Stimulated activated CD4-positive, alpha-beta T cell treated with anti-CD3 and anti-CD28 coated beads, TNF-alpha, amount 100 ng/mL, for 4 hours (primary cell): ENCODE results near the gene WDR27.
"Not testable (repeated sequence)": the region's sequence is repeated elsewhere in the genome, so short reads cannot be mapped to it uniquely, and the experiment has no call there.

ENCODE experiments used
- DNase-seq, 3 experiments: peaks; one replicate each; pipeline ENCODE4 v3.0.0-alpha.2; 2020; ENCODE audit warnings: low read depth in 3 of 3

Gene WDR27

GRCh38 chr6:169479783-169480495, 221.9 kb downstream of the WDR27 start:
- no peak for DNase-seq

- DNase-seq = no peak
These were observed 227.5 kb downstream of the WDR27 start for GRCh38 chr6:169474362-169474761.

DNA sequence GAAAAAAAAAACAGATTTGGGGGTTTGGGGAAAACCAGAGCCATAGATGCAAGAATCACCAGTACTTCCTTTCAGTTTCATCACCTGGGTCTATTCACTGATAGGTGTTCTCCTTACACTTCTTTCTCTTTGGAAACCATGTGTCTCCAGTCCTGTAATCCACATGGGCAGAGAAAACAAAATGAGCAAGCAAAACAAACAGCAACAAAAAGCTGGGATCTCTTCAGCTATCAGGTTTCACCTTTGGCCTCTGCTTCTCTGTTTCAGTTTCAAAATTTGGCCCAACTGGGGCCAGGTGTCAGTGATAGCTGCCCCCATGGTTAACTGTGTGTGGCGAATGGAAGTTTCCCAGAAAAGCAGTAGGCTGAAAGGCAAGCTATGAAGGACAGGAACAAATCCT, 228.2 kb downstream of the WDR27 start:
- DNase-seq = no peak

DNA sequence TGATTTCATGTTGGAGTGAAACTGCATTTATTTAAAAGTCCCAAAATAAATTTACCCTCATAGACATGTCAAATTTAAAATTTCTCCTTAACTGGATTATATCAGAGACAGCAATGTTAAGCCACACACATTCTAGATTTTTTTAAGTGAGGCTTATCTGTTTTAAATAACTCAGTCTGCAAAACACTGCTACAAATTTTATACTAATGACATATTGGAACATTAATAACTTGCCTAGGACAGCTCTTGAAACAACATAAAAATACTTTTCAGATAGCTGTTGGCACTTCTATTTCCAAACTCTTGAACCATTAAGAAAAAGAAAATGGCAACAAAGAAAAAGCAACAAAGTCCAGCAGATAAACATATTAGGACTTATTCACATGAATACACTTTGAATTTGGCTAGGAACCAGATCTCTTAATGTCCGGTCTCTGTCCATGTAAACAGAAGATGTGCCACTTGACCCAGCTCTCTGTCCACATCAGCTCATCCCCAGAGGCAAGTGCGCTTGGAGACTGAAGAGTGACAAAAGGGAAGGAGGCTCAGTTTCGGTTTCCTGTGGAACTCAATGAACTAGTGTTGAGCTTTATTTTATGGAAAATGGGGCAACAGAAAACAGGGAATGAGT, 228.9 kb downstream of the WDR27 start:
- no peak for DNase-seq

DNA sequence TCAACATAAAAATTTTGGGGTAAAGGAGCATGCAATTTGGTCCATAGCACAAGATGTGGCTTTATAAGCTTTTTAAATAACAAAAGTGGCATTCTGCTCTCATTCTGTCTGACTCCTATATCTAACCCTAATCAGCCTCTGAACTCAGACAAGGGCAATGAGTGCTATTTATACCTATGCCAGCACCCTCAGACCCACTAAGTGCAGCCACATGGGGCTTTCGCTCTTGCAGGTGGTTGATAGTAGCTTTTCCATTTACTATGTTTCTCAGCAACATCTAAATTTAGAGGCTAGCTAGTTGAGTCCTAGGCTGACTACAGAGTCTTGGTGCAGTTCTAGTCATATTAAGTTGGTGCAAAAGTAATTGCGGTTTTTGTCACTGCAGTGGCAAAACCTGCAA, 231.0 kb downstream of the WDR27 start:
- no peak for DNase-seq

DNA sequence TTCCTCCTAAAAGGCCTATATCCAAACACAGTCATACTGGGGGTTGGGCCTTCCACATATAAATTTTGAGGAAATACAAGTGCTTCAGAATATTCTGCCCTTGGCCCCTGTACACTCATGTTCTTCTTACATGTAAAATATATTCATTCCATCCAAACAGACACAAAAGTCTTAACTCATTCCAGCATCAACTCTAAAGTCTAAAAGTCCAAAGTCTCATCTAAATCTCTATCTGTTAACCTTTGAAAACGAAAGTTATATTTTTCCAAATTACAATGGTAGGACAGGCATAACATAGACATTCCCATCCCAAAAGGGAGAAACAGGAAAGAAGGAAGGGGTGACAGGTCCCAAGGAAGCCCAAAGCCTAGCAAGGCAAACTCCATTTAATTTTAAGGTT, 232.8 kb downstream of the WDR27 start:
- no peak for DNase-seq

DNA sequence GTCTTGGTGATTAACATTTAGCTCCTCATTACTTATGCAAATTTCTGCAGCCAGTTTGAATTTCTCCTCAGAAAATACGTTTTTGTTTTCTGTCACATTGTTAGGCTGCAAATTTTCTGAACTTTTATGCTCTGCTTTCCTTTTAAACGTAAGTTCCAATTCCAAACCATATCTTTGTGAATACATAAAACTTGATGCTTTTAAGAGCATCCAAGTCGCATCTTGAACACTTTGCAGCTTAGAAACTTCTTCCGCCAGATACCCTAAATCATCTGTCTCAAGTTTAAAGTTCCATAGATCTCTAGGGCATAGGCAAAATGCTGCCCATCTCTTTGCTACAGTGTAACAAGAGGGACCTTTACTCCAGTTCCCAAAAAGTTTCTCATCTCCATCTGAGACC, 234.1 kb downstream of the WDR27 start:
- DNase-seq = not testable (repeated sequence)

GRCh38 chr6:169466256-169466655, 235.6 kb downstream of the WDR27 start:
- DNase-seq = not testable (repeated sequence)

DNA sequence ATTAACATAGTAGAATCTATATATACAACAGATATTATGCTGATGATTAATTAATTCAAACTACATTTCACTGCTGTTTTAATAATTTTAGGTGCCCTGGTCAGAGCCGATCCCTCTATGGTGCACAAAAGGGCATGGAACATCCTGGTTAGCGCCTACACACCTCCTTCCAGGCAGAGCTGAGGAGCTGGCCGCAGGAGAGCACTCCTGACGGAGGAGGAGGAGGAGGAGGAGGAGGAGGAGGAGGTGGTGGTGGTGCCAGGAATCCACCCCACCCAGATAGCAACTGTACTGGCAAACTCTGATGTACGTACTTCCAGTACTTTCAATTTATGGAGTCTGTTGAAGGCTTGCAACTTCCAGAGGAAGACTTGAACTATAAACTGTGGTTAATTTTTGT, 244.1 kb downstream of the WDR27 start:
- no peak for DNase-seq

- DNase-seq = no peak
These were observed 245.0 kb downstream of the WDR27 start for GRCh38 chr6:169456840-169457239.

GRCh38 chr6:169455470-169455869, 246.4 kb downstream of the WDR27 start:
- no peak for DNase-seq

- no peak for DNase-seq
These were observed 247.0 kb downstream of the WDR27 start for GRCh38 chr6:169454872-169455204.

- DNase-seq = no peak
These were observed 247.5 kb downstream of the WDR27 start for GRCh38 chr6:169454204-169454871.

GRCh38 chr6:169452869-169453620, 248.8 kb downstream of the WDR27 start:
- no peak for DNase-seq

- no peak for DNase-seq
These were observed 249.5 kb downstream of the WDR27 start for GRCh38 chr6:169452117-169452868.

- DNase-seq = no peak
These were observed 250.6 kb downstream of the WDR27 start for GRCh38 chr6:169451065-169451838.

DNA sequence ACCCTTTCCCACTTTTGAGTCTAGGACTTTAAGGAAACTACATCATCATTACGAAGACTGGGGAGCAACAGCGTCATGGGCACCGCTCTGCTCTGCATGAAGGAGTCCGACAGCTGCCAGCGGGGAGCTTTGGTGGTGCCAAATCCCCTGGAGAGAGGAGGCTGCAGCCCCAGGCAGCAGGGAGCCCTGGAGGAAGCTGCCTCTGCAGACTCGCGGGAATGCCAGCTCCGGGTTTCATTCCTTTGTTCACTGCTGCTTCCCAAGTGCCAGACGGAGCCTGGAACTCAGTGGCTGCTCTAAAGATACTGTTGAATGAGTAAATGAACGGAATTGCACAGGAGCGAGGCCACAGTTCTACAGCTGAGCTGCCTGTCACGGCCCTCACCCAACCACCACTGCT, 251.7 kb downstream of the WDR27 start:
- no peak for DNase-seq

DNA sequence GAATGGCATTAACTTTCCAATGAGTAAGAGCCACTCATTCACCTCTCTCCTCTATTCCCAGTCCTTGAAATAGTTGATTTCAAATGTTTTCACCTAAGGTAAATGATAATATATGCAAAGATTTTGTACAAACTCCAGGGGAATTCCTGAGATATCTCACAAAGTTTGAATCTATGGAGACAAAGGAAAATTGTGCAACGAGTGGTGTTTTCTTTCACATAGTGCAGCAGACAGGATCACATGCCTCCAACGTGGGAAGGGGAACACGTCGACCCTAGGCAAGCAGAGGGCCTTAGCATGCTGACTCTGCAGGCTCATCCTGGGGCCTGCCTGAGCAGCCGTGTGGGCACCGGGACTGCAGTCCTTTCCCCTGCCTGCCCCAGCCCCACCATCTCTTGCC, 252.6 kb downstream of the WDR27 start:
- no peak for DNase-seq

GRCh38 chr6:169445661-169446581, 255.9 kb downstream of the WDR27 start:
- no peak for DNase-seq

DNA sequence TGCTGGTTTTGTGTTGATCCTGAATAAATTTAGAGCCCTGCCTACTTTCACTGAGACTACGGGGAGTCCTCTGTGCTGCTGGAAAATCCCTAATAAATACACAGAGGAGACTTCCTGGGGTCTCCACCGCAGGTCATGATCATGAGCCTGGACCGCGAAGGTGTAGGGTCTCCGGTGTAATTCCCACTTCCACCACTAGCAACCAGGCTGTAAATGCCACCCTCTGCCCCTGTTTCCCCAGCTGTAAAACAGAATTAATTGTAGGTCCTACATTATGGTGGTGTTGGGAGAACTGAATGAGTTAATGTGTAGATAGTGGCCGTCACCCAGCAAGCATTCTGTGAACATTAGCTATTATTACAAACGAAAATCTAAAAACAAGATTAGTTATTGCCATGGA, 256.6 kb downstream of the WDR27 start:
- no peak for DNase-seq
